GM12878 (cell line): Measurements from ENCODE around the gene CXCL8. TPM values are rescaled to one million over a fixed set of nuclear protein-coding genes. Genes with fewer than 3 reads are reported as not detected.

Source experiments
- ATAC-seq: fragments of 200-7000 bp; cut with Tn5 transposase; 3 replicates; pipeline ENCODE4 v1.9.1; 2020; ENCODE audit warnings: mild to moderate bottlenecking, moderate library complexity
- BruUV-seq: library from RNA; stranded (reverse); fragments of 400-500 nt; replicated peaks from 2 replicates; lab custom pipeline; 2021; lab: Mats Ljungman, UMichigan
- CTCF ChIA-PET: fragments of 300-600 bp; sonication (Branson Sonifier 250); formaldehyde crosslinking; extraction: SDS; loops from one replicate; lab custom pipeline; 2021; ENCODE audit warnings: inconsistent platforms; lab: Yijun Ruan, JAX
- POLR2A ChIA-PET: fragments of 350-600 bp; formaldehyde crosslinking; extraction: SDS; loops from one replicate; lab custom pipeline; 2021; ENCODE audit warnings: inconsistent platforms; lab: Charles Lee
- RAD21 ChIA-PET: fragments of 300-600 bp; sonication (Branson Sonifier 250); formaldehyde crosslinking; loops from one replicate; lab custom pipeline; 2023; ENCODE audit warnings: antibody characterized with exemption; ENCODE audit not compliant: unreplicated experiment; lab: Charles Lee
- SMC1A ChIA-PET: fragments of 300-600 bp; sonication (Branson Sonifier 250); formaldehyde crosslinking; loops from one replicate; lab custom pipeline; 2023; ENCODE audit not compliant: unreplicated experiment, uncharacterized antibody; lab: Charles Lee
- DNase-seq: peaks from one replicate; pipeline ENCODE4 v3.0.0-alpha.2; 2011; ENCODE audit warnings: low read depth, low spot score
- FAIRE-seq: peaks from 3 replicates; lab custom pipeline; 2011; peaks lifted over from hg19 to GRCh38; lab: Jason Lieb, UNC
- H2AFZ ChIP-seq: 2 replicates; pipeline ENCODE4 v1.6.0; 2011; ENCODE audit warnings: low read depth, low read length, control low read depth; ENCODE audit not compliant: control insufficient read depth
- H3K27ac ChIP-seq: 2 replicates; pipeline ENCODE4 v1.5.1; 2011; ENCODE audit warnings: control low read depth; ENCODE audit not compliant: control insufficient read depth, insufficient read depth
- H3K27me3 ChIP-seq, 2 experiments: replicated peaks in 1 of 2; 2 replicates each; pipeline versions ENCODE4 v1.6.0 to v1.6.1; 2011; ENCODE audit warnings: low read length in 1 of 2; ENCODE audit not compliant: control insufficient read depth in 2 of 2, insufficient read depth in 2 of 2
- H3K36me3 ChIP-seq, 2 experiments: 2 replicates each; pipeline ENCODE4 v1.5.1; 2011; ENCODE audit warnings: low read length in 1 of 2; ENCODE audit not compliant: control insufficient read depth in 2 of 2, insufficient read depth in 2 of 2
- H3K4me1 ChIP-seq: 2 replicates; pipeline ENCODE4 v1.6.1; 2011; ENCODE audit warnings: mild to moderate bottlenecking, low read length, moderate library complexity, mixed read lengths; ENCODE audit not compliant: control insufficient read depth, insufficient read depth
- H3K4me2 ChIP-seq: 2 replicates; pipeline ENCODE4 v1.6.0; 2011; ENCODE audit warnings: control low read depth; ENCODE audit not compliant: control insufficient read depth, insufficient read depth
- H3K4me3 ChIP-seq: fragments of 200-600 bp; sonication (generic); 2 replicates; pipeline ENCODE4 v1.5.1; 2016
- H3K79me2 ChIP-seq: 2 replicates; pipeline ENCODE4 v1.6.0; 2011; ENCODE audit warnings: low read length; ENCODE audit not compliant: control insufficient read depth, insufficient read depth
- H3K9ac ChIP-seq: 2 replicates; pipeline ENCODE4 v1.8.0; 2011; ENCODE audit warnings: low read length, control low read depth, mixed read lengths; ENCODE audit not compliant: control insufficient read depth, insufficient read depth
- H3K9me3 ChIP-seq: replicated peaks from 3 replicates; pipeline ENCODE4 v1.5.1; 2011; ENCODE audit warnings: mild to moderate bottlenecking, low read length; ENCODE audit not compliant: control insufficient read depth, insufficient read depth
- H4K20me1 ChIP-seq: 2 replicates; pipeline ENCODE4 v1.6.0; 2011; ENCODE audit not compliant: control insufficient read depth, insufficient read depth
- CBFB ChIP-seq: IDR thresholded peaks from 2 replicates; pipeline ENCODE4 v1.6.1; 2016; ENCODE audit warnings: antibody characterized with exemption, low read depth
- CREM ChIP-seq: IDR thresholded peaks from 2 replicates; pipeline ENCODE4 v1.6.1; 2014; ENCODE audit warnings: antibody characterized with exemption, low read depth
- EED ChIP-seq: sonication (generic); IDR thresholded peaks from 2 replicates; pipeline ENCODE4 v1.6.1; 2016; ENCODE audit warnings: antibody characterized with exemption, low read depth
- ETV6 ChIP-seq, 2 experiments: fragments of 450-650 bp in 1 of 2; IDR thresholded peaks in 1 of 2; conservative IDR thresholded peaks in 1 of 2; 2 replicates each; pipeline ENCODE4 v1.6.1; 2014; ENCODE audit warnings: antibody characterized with exemption in 1 of 2, borderline replicate concordance in 1 of 2, low read depth in 1 of 2, mild to moderate bottlenecking in 1 of 2, moderate library complexity in 1 of 2
- FOXM1 ChIP-seq: IDR thresholded peaks from 2 replicates; pipeline ENCODE4 v1.6.1; 2012; ENCODE audit warnings: low read depth, mild to moderate bottlenecking, inconsistent platforms, low read length, moderate library complexity
- HDGF ChIP-seq: fragments of 450-650 bp; IDR thresholded peaks from 2 replicates; pipeline ENCODE4 v1.6.1; 2016; ENCODE audit warnings: antibody characterized with exemption
- JUNB ChIP-seq: IDR thresholded peaks from 2 replicates; pipeline ENCODE4 v1.6.1; 2016; ENCODE audit warnings: antibody characterized with exemption, mild to moderate bottlenecking
- NFIC ChIP-seq: IDR thresholded peaks from 2 replicates; pipeline ENCODE4 v1.6.1; 2012; ENCODE audit warnings: low read depth, mild to moderate bottlenecking, inconsistent platforms, low read length, moderate library complexity
- PML ChIP-seq: IDR thresholded peaks from 2 replicates; pipeline ENCODE4 v1.6.1; 2012; ENCODE audit warnings: low read length, inconsistent platforms
- POLR2A ChIP-seq: IDR thresholded peaks from 2 replicates; pipeline ENCODE4 v1.6.1; 2011; ENCODE audit warnings: low read depth, mild to moderate bottlenecking, low read length
- SIX5 ChIP-seq: IDR thresholded peaks from 2 replicates; pipeline ENCODE4 v1.6.1; 2011; ENCODE audit warnings: mild to moderate bottlenecking, low read depth, low read length, moderate library complexity; ENCODE audit not compliant: severe bottlenecking
- SMAD1 ChIP-seq: fragments of 450-650 bp; IDR thresholded peaks from 2 replicates; pipeline ENCODE4 v1.6.1; 2018; ENCODE audit warnings: mild to moderate bottlenecking, low read depth; ENCODE audit not compliant: partially characterized antibody
- SMARCA5 ChIP-seq: fragments of 450-650 bp; IDR thresholded peaks from 2 replicates; pipeline ENCODE4 v1.6.1; 2017; ENCODE audit warnings: mild to moderate bottlenecking
- SREBF2 ChIP-seq: IDR thresholded peaks from 2 replicates; pipeline ENCODE4 v1.6.1; 2012; ENCODE audit warnings: mild to moderate bottlenecking, low read length
- STAT1 ChIP-seq: fragments of 450-650 bp; conservative IDR thresholded peaks from 2 replicates; pipeline ENCODE4 v1.6.1; 2014; ENCODE audit warnings: antibody characterized with exemption, mild to moderate bottlenecking
- TAF1 ChIP-seq: IDR thresholded peaks from 2 replicates; pipeline ENCODE4 v1.6.1; 2011; ENCODE audit warnings: mild to moderate bottlenecking, low read depth, low read length, borderline replicate concordance
- WRNIP1 ChIP-seq: IDR thresholded peaks from 2 replicates; pipeline ENCODE4 v1.6.1; 2011; ENCODE audit warnings: low read depth, low read length, improper control_type of control experiment, borderline replicate concordance
- ZNF207 ChIP-seq: fragments of 450-650 bp; IDR thresholded peaks from 2 replicates; pipeline ENCODE4 v1.6.1; 2014; ENCODE audit warnings: antibody characterized with exemption, mild to moderate bottlenecking, borderline replicate concordance
- ZNF24 ChIP-seq: fragments of 450-650 bp; IDR thresholded peaks from 2 replicates; pipeline ENCODE4 v1.6.1; 2017; ENCODE audit warnings: antibody characterized with exemption, mild to moderate bottlenecking
- WGBS: methylation state at CpG from one replicate; pipeline ENCODE4 v1.1.6; 2016; ENCODE audit warnings: low lambda C conversion rate; ENCODE audit not compliant: insufficient replicate concordance, insufficient coverage; ENCODE audit errors: missing lambda C conversion rate; 5-methylcytosine and 5-hydroxymethylcytosine counted together
- in situ Hi-C: fragments of 300-500 bp; cut with MboI; formaldehyde crosslinking; loops from 9 replicates; pipeline ENCODE4 v1.14.3; 2018; ENCODE audit warnings: mixed read lengths
- intact Hi-C: fragments of 100-400 bp; cut with micrococcal nuclease; formaldehyde crosslinking; loops from one replicate; pipeline ENCODE4 v1.14.2; 2022; ENCODE audit not compliant: unreplicated experiment
- polyA plus RNA-seq, 11 experiments: library from polyadenylated mRNA; depleted of rRNA in 4 of 11; unstranded in 6 of 11; stranded (reverse) in 5 of 11; fragments of >200 nt; fragmentation: Nextera tagmentation in 4 of 11; fragmentation: Illumina TruSeq in 1 of 11; extraction: Ambion mirVana in 4 of 11; extraction: Trizol in 1 of 11; gene quantifications; 1 replicate in 1 of 11; 2 replicates in 10 of 11; pipeline versions ENCODE4 v1.2.1 to v1.2.3, GENCODE V29; 2011 to 2016; ENCODE audit warnings: inconsistent platforms in 2 of 11, missing spikeins in 2 of 11, low read depth in 1 of 11
- total RNA-seq, 4 experiments: library from RNA; depleted of rRNA in 3 of 4; stranded (reverse); fragments of >200 nt in 3 of 4; fragmentation: Illumina TruSeq in 1 of 4; extraction: Trizol in 1 of 4; gene quantifications; 2 replicates each; pipeline versions ENCODE4 v1.2.1 to v1.2.3, GENCODE V29; 2013 to 2021

CXCL8 gene
- total and polyA plus RNA-seq, 10 of the 15 experiments (the other 5 are each of a cell fraction or from before 2014, with no cell fraction given) = 0.09 to 0.36 (median 0.19) TPM; not detected in 1

- DNase-seq (no peak), ATAC-seq (no peak)
- no peaks in the 10 kb centered on the region for H3K79me2 ChIP-seq
Measured at GRCh38 chr4:73734530-73735001, 5.8 kb upstream of the CXCL8 start.

More at GRCh38 chr4:73734530-73735001, 5.8 kb upstream of the CXCL8 start:
- CTCF ChIA-PET = interaction anchor here (1.3 to 2.0 kb wide), 5 partner anchors 9 to 130 kb away, joined by 3 to 7 read pairs (median 3); no protein-coding TSS in a partner anchor
- Histone ChIP-seq H3K27me3 (no peaks in the 10 kb centered on the region), H3K4me3 (no peak overlapping the region), H2AFZ (no peak overlapping the region), H3K27ac (no peak overlapping the region; the same call in 1 of the 2 replicates), H3K4me2 (no peak overlapping the region), H3K9me3 (no peaks in the 10 kb centered on the region; the same call in 1 of the 3 replicates), H3K36me3 (no peaks in the 10 kb centered on the region), H3K9ac (no peak overlapping the region), H3K4me1 (peaks cover 18% of the 10 kb centered on the region), H4K20me1 (no peaks in the 10 kb centered on the region)
- FAIRE-seq = no peak
- RAD21 ChIA-PET = interaction anchor here (0.9 to 1.6 kb wide), 3 partner anchors 17 to 146 kb away, joined by 3 to 5 read pairs (median 3); no protein-coding TSS in a partner anchor
- SMC1A ChIA-PET = interaction anchor here (0.6 to 3.1 kb wide), 4 partner anchors 9 to 116 kb away, joined by 3 to 17 read pairs (median 4); no protein-coding TSS in a partner anchor
- in situ Hi-C loops (loop anchor here (5.0 kb wide), 1 partner anchor 132 kb away; no protein-coding TSS in a partner anchor), intact Hi-C loops (loop anchor here (1.0 to 5.0 kb wide), 2 partner anchors 16 to 147 kb away; no protein-coding TSS in a partner anchor)
- no TSS peak for BruUV-seq
- TF ChIP-seq SMAD1 (no peak), PML (no peak), EED (no peak), FOXM1 (no peak), CREM (no peak), WRNIP1 (no peak), ZNF207 (no peak), STAT1 (no peak), SREBF2 (no peak), TAF1 (no peak), HDGF (no peak), POLR2A (no peak), CBFB (no peak), NFIC (no peak), ZNF24 (no peak), SMARCA5 (no peak), JUNB (no peak), ETV6 (conservative IDR thresholded peaks at IDR 0.05 in 1 of 2, IDR thresholded peaks at IDR 0.05 in 1 of 2; ENCODE audit: borderline replicate concordance in 1 of 2, low read depth in 1 of 2) (no peak), SIX5 (no peak)
- TF ChIP-seq, all 136 proteins: peak for 0
- 45% methylated on average over 2 of the region's 2 CpGs for WGBS
- POLR2A ChIA-PET = no interaction called here
